H1 (cell line): ENCODE measurements around the gene PLEK2. TPM values are rescaled to one million over a fixed set of nuclear protein-coding genes. Genes with fewer than 3 reads are reported as not detected.

Source experiments
- CTCF ChIA-PET: fragments of 300-600 bp; sonication (Branson Sonifier 250); formaldehyde crosslinking; loops from one replicate; lab custom pipeline; 2021; ENCODE audit not compliant: partially characterized antibody; lab: Charles Lee
- POLR2A ChIA-PET: fragments of 300-600 bp; sonication (Branson Sonifier 250); formaldehyde crosslinking; loops from one replicate; lab custom pipeline; 2021; ENCODE audit warnings: inconsistent platforms; ENCODE audit not compliant: partially characterized antibody; lab: Charles Lee
- DNase-seq, 2 experiments: peaks; one replicate each; pipeline versions ENCODE4 v3.0.0 to v3.0.0-alpha.2; 2010 to 2022; ENCODE audit warnings: low spot score in 2 of 2, low read depth in 1 of 2, mixed read lengths in 1 of 2
- FAIRE-seq: peaks from 2 replicates; lab custom pipeline; 2011; peaks lifted over from hg19 to GRCh38; lab: Jason Lieb, UNC
- H2AFZ ChIP-seq: 2 replicates; pipeline ENCODE4 v1.8.1; 2012; ENCODE audit warnings: low read length, inconsistent platforms
- H2AK5ac ChIP-seq: 2 replicates; pipeline ENCODE4 v1.6.1; 2013; ENCODE audit warnings: low read depth, low read length
- H2BK120ac ChIP-seq: replicated peaks from 2 replicates; pipeline ENCODE3; 2013; ENCODE audit warnings: low read depth, low read length, inconsistent platforms
- H2BK12ac ChIP-seq: 2 replicates; pipeline ENCODE4 v1.6.1; 2013; ENCODE audit warnings: low read depth, low read length
- H2BK15ac ChIP-seq: 2 replicates; pipeline ENCODE4 v1.6.1; 2013; ENCODE audit warnings: low read length
- H2BK20ac ChIP-seq: 2 replicates; pipeline ENCODE4 v1.6.1; 2013; ENCODE audit warnings: low read length
- H2BK5ac ChIP-seq: 2 replicates; pipeline ENCODE4 v1.6.1; 2013; ENCODE audit warnings: low read depth, low read length
- H3K14ac ChIP-seq: 2 replicates; pipeline ENCODE4 v1.6.1; 2013; ENCODE audit warnings: inconsistent platforms; ENCODE audit not compliant: insufficient read length
- H3K18ac ChIP-seq: 2 replicates; pipeline ENCODE4 v1.6.1; 2013; ENCODE audit warnings: low read length; ENCODE audit errors: extremely low read depth
- H3K23ac ChIP-seq: 2 replicates; pipeline ENCODE4 v1.6.1; 2013; ENCODE audit warnings: inconsistent platforms; ENCODE audit not compliant: insufficient read length
- H3K23me2 ChIP-seq: 2 replicates; pipeline ENCODE4 v1.6.1; 2013; ENCODE audit warnings: low read depth, low read length
- H3K27ac ChIP-seq: 2 replicates; pipeline ENCODE4 v1.6.1; 2011; ENCODE audit warnings: low read depth, low read length, inconsistent platforms
- H3K27me3 ChIP-seq, 4 experiments: replicated peaks in 1 of 4; 1 replicate in 1 of 4; 2 replicates in 3 of 4; pipeline versions ENCODE4 v1.6.1 to v1.8.1; 2011 to 2013; ENCODE audit warnings: low read length in 3 of 4, mild to moderate bottlenecking in 3 of 4, inconsistent platforms in 2 of 4, mixed read lengths in 2 of 4, moderate library complexity in 1 of 4; ENCODE audit not compliant: control insufficient read depth in 3 of 4, insufficient read depth in 3 of 4; ENCODE audit errors: extremely low read depth in 1 of 4
- H3K36me3 ChIP-seq, 4 experiments: 2 replicates each; pipeline versions ENCODE4 v1.6.1 to v1.8.1; 2011 to 2013; ENCODE audit warnings: mild to moderate bottlenecking in 4 of 4, low read length in 3 of 4, moderate library complexity in 2 of 4, control low read depth in 1 of 4, inconsistent platforms in 1 of 4; ENCODE audit not compliant: insufficient read depth in 4 of 4, control insufficient read depth in 2 of 4
- H3K4ac ChIP-seq: replicated peaks from 2 replicates; pipeline ENCODE3; 2013; ENCODE audit warnings: low read length, low read depth, mixed read lengths, inconsistent platforms; ENCODE audit not compliant: insufficient read length
- H3K4me1 ChIP-seq, 4 experiments: replicated peaks in 1 of 4; 1 replicate in 1 of 4; 2 replicates in 3 of 4; pipeline versions ENCODE4 v1.6.1 to v1.8.1; 2011 to 2013; ENCODE audit warnings: low read length in 3 of 4, inconsistent platforms in 2 of 4, mixed read lengths in 1 of 4; ENCODE audit not compliant: insufficient read depth in 4 of 4, control insufficient read depth in 3 of 4
- H3K4me2 ChIP-seq, 2 experiments: 2 replicates each; pipeline versions ENCODE4 v1.6.1 to v1.8.1; 2011 to 2013; ENCODE audit warnings: low read depth in 2 of 2, low read length in 2 of 2, control low read depth in 1 of 2, inconsistent platforms in 1 of 2, mild to moderate bottlenecking in 1 of 2; ENCODE audit not compliant: insufficient read depth in 1 of 2
- H3K4me3 ChIP-seq, 4 experiments: fragments of 200-600, 300-600 bp in 1 of 4; sonication (generic), shearing (Covaris generic), sonication (Bioruptor Twin) in 1 of 4; 2 replicates each; pipeline versions ENCODE4 v1.5.1 to v1.8.1; 2011 to 2016; ENCODE audit warnings: low read length in 4 of 4, low read depth in 3 of 4, control low read depth in 2 of 4, inconsistent platforms in 2 of 4, mild to moderate bottlenecking in 2 of 4, mixed read lengths in 1 of 4, moderate library complexity in 1 of 4; ENCODE audit not compliant: insufficient read depth in 2 of 4; ENCODE audit errors: extremely low read depth in 1 of 4
- H3K56ac ChIP-seq: replicated peaks from 2 replicates; pipeline ENCODE3; 2013; ENCODE audit warnings: low read depth, mild to moderate bottlenecking, mixed read lengths, low read length, inconsistent platforms; ENCODE audit not compliant: insufficient read length
- H3K79me1 ChIP-seq: 2 replicates; pipeline ENCODE4 v1.6.1; 2013; ENCODE audit warnings: low read depth, low read length, control low read depth
- H3K79me2 ChIP-seq, 2 experiments: 2 replicates each; pipeline versions ENCODE4 v1.6.1 to v1.8.1; 2012 to 2013; ENCODE audit warnings: low read length in 2 of 2, mild to moderate bottlenecking in 2 of 2, inconsistent platforms in 1 of 2; ENCODE audit not compliant: insufficient read depth in 2 of 2, control insufficient read depth in 1 of 2
- H3K9ac ChIP-seq, 4 experiments: replicated peaks in 1 of 4; 1 replicate in 1 of 4; 2 replicates in 3 of 4; pipeline versions ENCODE4 v1.6.1 to v1.8.1; 2011 to 2013; ENCODE audit warnings: low read depth in 3 of 4, low read length in 3 of 4, control low read depth in 2 of 4, mild to moderate bottlenecking in 2 of 4, moderate library complexity in 2 of 4, inconsistent platforms in 1 of 4; ENCODE audit errors: extremely low read depth in 1 of 4
- H3K9me3 ChIP-seq, 2 experiments: 2 replicates each; pipeline versions ENCODE4 v1.6.1 to v1.8.1; 2012 to 2013; ENCODE audit warnings: mild to moderate bottlenecking in 2 of 2, moderate library complexity in 2 of 2, control low read depth in 1 of 2, inconsistent platforms in 1 of 2, low read depth in 1 of 2, low read length in 1 of 2, mixed read lengths in 1 of 2; ENCODE audit not compliant: insufficient read depth in 2 of 2
- H4K20me1 ChIP-seq, 2 experiments: replicated peaks in 1 of 2; 2 replicates each; pipeline versions ENCODE3 to v1.8.1; 2011 to 2013; ENCODE audit warnings: inconsistent platforms in 2 of 2, low read length in 2 of 2, mild to moderate bottlenecking in 1 of 2; ENCODE audit not compliant: insufficient read depth in 2 of 2, control insufficient read depth in 1 of 2
- H4K5ac ChIP-seq: 2 replicates; pipeline ENCODE4 v1.6.1; 2013; ENCODE audit warnings: low read length, low read depth, mixed read lengths, inconsistent platforms; ENCODE audit not compliant: insufficient read length
- H4K8ac ChIP-seq: 2 replicates; pipeline ENCODE4 v1.8.0; 2013; ENCODE audit warnings: mild to moderate bottlenecking, moderate library complexity, low read length, inconsistent platforms; ENCODE audit not compliant: insufficient read depth; ENCODE audit errors: extremely low read depth
- H4K91ac ChIP-seq: replicated peaks from 2 replicates; pipeline ENCODE3; 2013; ENCODE audit warnings: low read length, mixed read lengths, inconsistent platforms; ENCODE audit not compliant: insufficient read length
- ATF3 ChIP-seq: IDR thresholded peaks from 2 replicates; pipeline ENCODE4 v1.6.1; 2011; ENCODE audit warnings: low read depth, mild to moderate bottlenecking, low read length; ENCODE audit not compliant: insufficient read depth
- MAFK ChIP-seq: IDR thresholded peaks from 2 replicates; pipeline ENCODE4 v1.6.1; 2012; ENCODE audit warnings: low read depth, mild to moderate bottlenecking, improper control_type of control experiment, low read length
- PHF8 ChIP-seq: fragments of 200-600 bp; sonication (generic); conservative IDR thresholded peaks from 2 replicates; pipeline ENCODE4 v1.7.1; 2012; ENCODE audit warnings: low read depth, mild to moderate bottlenecking, inconsistent platforms, low read length, moderate library complexity
- TBP ChIP-seq: IDR thresholded peaks from 2 replicates; pipeline ENCODE4 v1.6.1; 2011; ENCODE audit warnings: low read depth, low read length, improper control_type of control experiment
- ZNF274 ChIP-seq: IDR thresholded peaks from 2 replicates; pipeline ENCODE4 v1.7.0; 2012; ENCODE audit warnings: low read length, borderline replicate concordance; ENCODE audit errors: extremely low read depth
- polyA plus RNA-seq, 7 experiments: library from polyadenylated mRNA; depleted of rRNA in 3 of 7; stranded (reverse) in 5 of 7; unstranded in 2 of 7; fragments of >200 nt in 5 of 7; fragments of 200-250 nt in 2 of 7; gene quantifications; 1 replicate in 5 of 7; 2 replicates in 1 of 7; 4 replicates in 1 of 7; pipeline versions ENCODE4 v1.2.1 to v1.2.3, GENCODE V29; 2011 to 2013; ENCODE audit warnings: missing spikeins in 2 of 7, mixed read lengths in 2 of 7
- total RNA-seq: library from RNA; stranded (reverse); fragmentation: NEBNext Ultra II Directional; extraction: Animal tissue kit (Norgen Biotek cat#: 25700); gene quantifications from 2 replicates; pipeline ENCODE4 v1.2.1, GENCODE V29; 2021

Gene PLEK2
- total and polyA plus RNA-seq, 2 of the 8 experiments (the other 6 are each of a cell fraction or from before 2014, with no cell fraction given): 0.41 to 2.1 TPM

- Histone ChIP-seq H3K14ac (no peak overlapping the region), H2BK120ac (no peak overlapping the region), H3K18ac (no peak overlapping the region), H3K4me2 (no peak overlapping the region), H3K23me2 (no peaks in the 10 kb centered on the region), H2BK15ac (no peak overlapping the region), H3K56ac (no peak overlapping the region), H4K20me1 (no peaks in the 10 kb centered on the region), H3K4me1 (no peaks in the 10 kb centered on the region), H4K91ac (no peak overlapping the region), H4K5ac (no peak overlapping the region), H2BK5ac (no peak overlapping the region), H3K4me3 (no peak overlapping the region), H3K9me3 (no peaks in the 10 kb centered on the region), H2BK20ac (no peak overlapping the region), H3K79me2 (no peaks in the 10 kb centered on the region), H2BK12ac (no peak overlapping the region), H3K4ac (no peak overlapping the region), H2AK5ac (no peak overlapping the region), H3K79me1 (no peaks in the 10 kb centered on the region), H3K9ac (no peak overlapping the region), H3K23ac (no peak overlapping the region), H4K8ac (no peak overlapping the region), H3K27ac (no peak overlapping the region), H3K27me3 (no peaks in the 10 kb centered on the region), H3K36me3 (peaks cover 8 to 69% (median 47%) of the 10 kb centered on the region in 4 experiments), H2AFZ (no peak overlapping the region)
- POLR2A ChIA-PET: interaction anchor here (1.3 kb wide), 1 partner anchor 23 kb away, joined by 3 read pairs; no protein-coding TSS in a partner anchor
- CTCF ChIA-PET: interaction anchor here (0.5 to 1.9 kb wide), 4 partner anchors 10 to 181 kb away, joined by 3 to 7 read pairs (median 3); partner anchors contain the start of gene ATP6V1D
- no peak for DNase-seq
- no peak for FAIRE-seq
- TF ChIP-seq ZNF274 (no peak), PHF8 (no peak), TBP (no peak), ATF3 (no peak), MAFK (no peak)
- TF ChIP-seq, all 59 proteins: peak for 0
These were observed 66.4 kb downstream of the PLEK2 start for GRCh38 chr14:67345583-67345982.
